PC-9 (cell line): ENCODE measurements around the gene CX3CR1.

Experiments
- EZH2 ChIP-seq: fragments of 200-600 bp; sonication (generic); IDR thresholded peaks from 2 replicates; pipeline ENCODE4 v1.8.0; 2017; ENCODE audit warnings: antibody characterized with exemption, low read depth
- TF ChIP-seq, protein P1 (sequence below): fragments of 200-600 bp; sonication (generic); conservative IDR thresholded peaks from 2 replicates; pipeline ENCODE4 v1.6.1; 2017; ENCODE audit warnings: mixed run types, antibody characterized with exemption, mild to moderate bottlenecking, moderate library complexity

DNA sequence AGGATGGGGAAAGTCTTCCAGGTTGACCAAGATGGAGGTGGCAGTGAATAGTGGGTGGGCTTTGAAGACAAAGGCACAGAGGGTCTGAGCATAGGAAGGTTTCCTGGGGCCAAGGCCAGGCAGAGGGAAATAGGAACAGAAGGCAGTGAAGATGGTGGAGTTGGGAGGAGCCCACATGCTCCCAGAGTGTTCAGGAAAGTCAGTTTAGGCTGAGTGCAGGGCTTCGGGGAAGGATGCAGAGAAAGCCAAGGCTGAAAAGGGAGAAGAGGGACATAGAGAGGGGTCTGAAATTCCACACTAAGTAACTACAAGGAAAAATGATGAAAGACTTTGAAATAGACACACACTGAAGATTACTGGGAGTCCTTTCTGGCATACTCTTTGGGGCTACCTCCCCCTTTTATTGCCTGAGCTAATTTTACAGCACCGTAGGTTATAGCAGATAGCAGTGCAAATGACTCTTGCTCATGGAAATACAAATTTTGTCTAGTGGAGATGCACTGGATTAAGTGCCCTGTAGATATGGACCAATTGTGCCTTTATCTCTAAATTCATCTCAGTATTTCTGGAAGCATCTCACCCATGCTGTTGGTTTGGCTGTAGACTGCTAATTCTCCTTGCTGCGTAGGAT is 3.8 kb downstream of the CX3CR1 start:
- TF ChIP-seq, protein P1, sequence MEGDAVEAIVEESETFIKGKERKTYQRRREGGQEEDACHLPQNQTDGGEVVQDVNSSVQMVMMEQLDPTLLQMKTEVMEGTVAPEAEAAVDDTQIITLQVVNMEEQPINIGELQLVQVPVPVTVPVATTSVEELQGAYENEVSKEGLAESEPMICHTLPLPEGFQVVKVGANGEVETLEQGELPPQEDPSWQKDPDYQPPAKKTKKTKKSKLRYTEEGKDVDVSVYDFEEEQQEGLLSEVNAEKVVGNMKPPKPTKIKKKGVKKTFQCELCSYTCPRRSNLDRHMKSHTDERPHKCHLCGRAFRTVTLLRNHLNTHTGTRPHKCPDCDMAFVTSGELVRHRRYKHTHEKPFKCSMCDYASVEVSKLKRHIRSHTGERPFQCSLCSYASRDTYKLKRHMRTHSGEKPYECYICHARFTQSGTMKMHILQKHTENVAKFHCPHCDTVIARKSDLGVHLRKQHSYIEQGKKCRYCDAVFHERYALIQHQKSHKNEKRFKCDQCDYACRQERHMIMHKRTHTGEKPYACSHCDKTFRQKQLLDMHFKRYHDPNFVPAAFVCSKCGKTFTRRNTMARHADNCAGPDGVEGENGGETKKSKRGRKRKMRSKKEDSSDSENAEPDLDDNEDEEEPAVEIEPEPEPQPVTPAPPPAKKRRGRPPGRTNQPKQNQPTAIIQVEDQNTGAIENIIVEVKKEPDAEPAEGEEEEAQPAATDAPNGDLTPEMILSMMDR, result no peak
- no peak for TF ChIP-seq EZH2
